Neural crest cell (in vitro differentiated cells): ENCODE data around the gene HDDC2. TPM values are rescaled to one million over a fixed set of nuclear protein-coding genes. Genes with fewer than 3 reads are reported as not detected.
A peak's percentile ranks its signal among the peaks of the same experiment; 100 is the strongest.

Experiments used
- DNase-seq: peaks from one replicate; pipeline ENCODE4 v3.0.0; 2021; ENCODE audit warnings: low read depth, mixed read lengths, low spot score
- H3K27ac Mint-ChIP-seq: one replicate; pipeline ENCODE4 v1.8.0; 2021; ENCODE audit warnings: mild to moderate bottlenecking, mixed read lengths; ENCODE audit not compliant: unreplicated experiment
- H3K27me3 Mint-ChIP-seq: 2 replicates; pipeline ENCODE4 v1.8.0; 2021; ENCODE audit warnings: low read depth, mild to moderate bottlenecking, mixed read lengths
- H3K36me3 Mint-ChIP-seq: 2 replicates; pipeline ENCODE4 v1.8.0; 2021; ENCODE audit warnings: low read depth, mild to moderate bottlenecking, mixed read lengths
- H3K4me1 Mint-ChIP-seq: 2 replicates; pipeline ENCODE4 v1.8.0; 2021; ENCODE audit warnings: mixed read lengths
- H3K4me3 Mint-ChIP-seq: one replicate; pipeline ENCODE4 v1.8.0; 2021; ENCODE audit warnings: mild to moderate bottlenecking, mixed read lengths
- H3K9me3 Mint-ChIP-seq: 2 replicates; pipeline ENCODE4 v1.8.0; 2021; ENCODE audit warnings: mixed read lengths
- CTCF ChIP-seq: fragments of 200-600 bp; sonication (generic); conservative IDR thresholded peaks from 2 replicates; pipeline ENCODE4 v1.5.0; 2021; ENCODE audit warnings: antibody characterized with exemption, mild to moderate bottlenecking
- total RNA-seq: library from RNA; stranded (reverse); gene quantifications from 2 replicates; pipeline ENCODE4 v1.2.1, GENCODE V29; 2021

Gene HDDC2
- total RNA-seq, 1 donor from 2014 or later, result 103 TPM

- H3K9me3 Mint-ChIP-seq, result peaks cover 9% of the 10 kb centered on the region
- peaks cover 43% of the 10 kb centered on the region for H3K27me3 Mint-ChIP-seq
- H3K4me3 Mint-ChIP-seq, result peak overlapping the region; percentile 29
- H3K27ac Mint-ChIP-seq, result no peak overlapping the region
- no peak for TF ChIP-seq CTCF
- H3K36me3 Mint-ChIP-seq, result peaks cover 3% of the 10 kb centered on the region
- DNase-seq, result no peak
- H3K4me1 Mint-ChIP-seq, result peaks cover 35% of the 10 kb centered on the region
These were observed 5.0 kb upstream of the HDDC2 start for GRCh38 chr6:125306756-125307149.

GRCh38 chr6:125304970-125305660 is 3.3 kb upstream of the HDDC2 start:
- DNase-seq, result no peak
- Mint-ChIP-seq H3K4me3 (no peak overlapping the region), H3K36me3 (peaks cover 3% of the 10 kb centered on the region), H3K4me1 (peaks cover 42% of the 10 kb centered on the region), H3K9me3 (peaks cover 9% of the 10 kb centered on the region), H3K27me3 (peaks cover 40% of the 10 kb centered on the region), H3K27ac (no peak overlapping the region)
- TF ChIP-seq CTCF, result no peak

GRCh38 chr6:125303512-125303854 is 1.7 kb upstream of the HDDC2 start:
- no peak for DNase-seq
- Mint-ChIP-seq H3K36me3 (peaks cover 11% of the 10 kb centered on the region), H3K27me3 (peaks cover 37% of the 10 kb centered on the region), H3K4me3 (peak overlapping the region; percentile 87), H3K4me1 (peaks cover 52% of the 10 kb centered on the region), H3K27ac (no peak overlapping the region), H3K9me3 (peaks cover 9% of the 10 kb centered on the region)
- no peak for TF ChIP-seq CTCF

GRCh38 chr6:125302840-125303511 is 1.2 kb upstream of the HDDC2 start:
- H3K4me1 Mint-ChIP-seq, result peaks cover 54% of the 10 kb centered on the region
- TF ChIP-seq CTCF, result no peak
- H3K4me3 Mint-ChIP-seq, result peak overlapping the region; percentile 87
- no peak for DNase-seq
- H3K9me3 Mint-ChIP-seq, result peaks cover 9% of the 10 kb centered on the region
- peaks cover 35% of the 10 kb centered on the region for H3K27me3 Mint-ChIP-seq
- H3K27ac Mint-ChIP-seq, result no peak overlapping the region
- H3K36me3 Mint-ChIP-seq, result peaks cover 14% of the 10 kb centered on the region

GRCh38 chr6:125300992-125301434 is 754 bp downstream of the HDDC2 start:
- Mint-ChIP-seq H3K4me1 (peaks cover 34% of the 10 kb centered on the region), H3K4me3 (peak overlapping the region; percentile 93), H3K27ac (peak overlapping the region; percentile 92), H3K36me3 (peaks cover 27% of the 10 kb centered on the region), H3K9me3 (peaks cover 9% of the 10 kb centered on the region), H3K27me3 (peaks cover 23% of the 10 kb centered on the region)
- no peak for DNase-seq
- no peak for TF ChIP-seq CTCF
